Stimulated activated CD4-positive, alpha-beta T cell treated with anti-CD3 and anti-CD28 coated beads, Interleukin-1b, Interleukin-23, amount 100 ng/mL, for 1 hour (primary cell): ENCODE results near the gene MGAT3.
"Not testable (repeated sequence)": the region's sequence is repeated elsewhere in the genome, so short reads cannot be mapped to it uniquely, and the experiment has no call there.

ENCODE experiments used
- DNase-seq, 2 donors: peaks; one replicate each; pipeline ENCODE4 v3.0.0-alpha.2; 2020; ENCODE audit warnings: low read depth in 2 of 2

Gene MGAT3

DNA sequence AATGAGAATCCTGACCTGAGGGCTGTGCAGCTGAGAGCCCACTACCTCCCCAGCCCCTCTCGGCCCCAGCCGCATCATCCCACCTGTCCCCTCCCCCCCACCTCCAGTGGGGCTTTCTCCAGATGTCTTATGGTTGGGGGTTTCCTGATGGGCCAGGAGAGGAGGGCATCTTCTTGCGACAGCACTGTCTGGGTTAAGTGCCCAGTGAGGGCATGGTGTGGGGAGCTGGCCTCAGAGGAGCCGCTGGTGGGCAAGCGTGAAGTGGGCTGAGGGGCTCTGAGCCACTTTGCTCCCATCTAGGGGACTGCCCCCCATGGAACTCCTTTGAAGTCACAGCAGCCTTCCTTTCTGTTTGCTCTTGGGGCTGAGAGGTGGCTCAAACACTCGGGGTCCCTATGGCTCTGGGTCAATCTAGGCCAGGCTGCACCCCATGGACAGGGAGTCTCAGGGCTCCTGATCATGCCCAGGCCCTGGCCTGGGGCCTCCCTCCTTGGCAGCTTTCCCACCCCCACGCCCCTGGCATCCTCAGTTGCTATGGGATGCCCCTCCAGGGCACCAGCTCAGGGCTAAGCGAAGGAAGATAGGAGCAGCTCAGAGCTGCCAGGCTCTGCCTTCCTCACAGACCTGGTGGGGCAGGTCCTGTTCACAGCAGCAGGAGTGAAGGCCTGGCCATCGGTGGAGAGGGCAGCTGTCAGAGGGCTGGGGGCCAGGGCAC lies 34.3 kb downstream of the MGAT3 start:
- no peak for DNase-seq

DNA sequence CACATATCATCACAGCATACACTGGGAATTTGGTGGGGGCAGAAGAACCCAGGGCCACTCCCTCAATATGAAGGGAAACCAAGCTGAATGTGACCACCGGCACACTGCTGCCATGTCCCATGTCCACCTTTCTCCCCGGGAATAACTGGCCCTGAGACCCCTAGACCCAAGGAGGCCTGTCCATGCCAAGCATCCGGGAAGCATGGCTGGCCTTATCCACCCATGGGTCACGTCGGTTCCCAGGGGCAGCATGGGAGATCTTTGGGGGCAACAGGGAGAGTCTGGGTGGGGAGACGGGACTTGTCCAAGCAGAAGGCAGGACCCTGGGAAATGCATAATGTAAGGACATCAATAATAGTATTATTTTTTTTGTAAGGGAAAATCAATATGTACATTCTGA lies 34.9 kb downstream of the MGAT3 start:
- no peak for DNase-seq

DNA sequence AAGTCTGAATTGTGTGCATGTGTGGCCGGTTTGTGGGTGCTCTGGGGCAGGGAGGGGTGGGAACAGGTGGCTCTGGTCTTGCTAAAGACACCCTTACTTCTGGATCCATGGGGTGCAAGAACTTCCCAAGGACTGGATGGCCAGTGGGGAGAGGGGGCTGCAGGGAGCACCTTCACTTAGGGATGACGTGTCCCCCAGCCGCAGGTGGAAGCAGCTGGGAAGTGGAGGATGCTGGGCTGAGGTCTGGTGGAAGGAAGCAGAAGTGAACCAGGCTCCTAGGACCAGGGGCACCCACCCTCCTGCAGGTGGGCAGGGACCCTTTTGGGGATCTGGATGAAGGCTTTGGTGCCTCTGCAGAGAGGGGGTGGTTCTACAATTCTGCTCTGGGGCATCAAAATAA lies 35.4 kb downstream of the MGAT3 start:
- no peak for DNase-seq

DNA sequence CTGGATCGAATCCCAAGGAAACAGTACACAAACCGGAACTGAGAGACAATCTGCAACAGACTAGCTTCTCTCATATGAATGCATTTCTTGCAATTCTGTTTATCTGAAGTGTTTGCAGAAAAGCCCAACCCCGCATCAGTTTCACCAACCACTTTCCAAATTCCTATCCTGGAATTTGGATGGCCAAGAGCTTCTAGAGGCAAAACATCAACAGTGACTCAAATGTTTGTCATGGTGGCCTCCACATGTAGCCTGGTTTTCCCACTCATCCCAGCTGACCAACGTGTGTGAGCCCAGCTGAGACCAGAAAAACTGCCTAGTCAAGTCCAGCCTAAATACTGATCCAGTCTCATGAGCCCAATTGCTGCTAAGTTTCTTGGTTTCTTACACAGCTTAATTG lies 36.9 kb downstream of the MGAT3 start:
- no peak for DNase-seq

DNA sequence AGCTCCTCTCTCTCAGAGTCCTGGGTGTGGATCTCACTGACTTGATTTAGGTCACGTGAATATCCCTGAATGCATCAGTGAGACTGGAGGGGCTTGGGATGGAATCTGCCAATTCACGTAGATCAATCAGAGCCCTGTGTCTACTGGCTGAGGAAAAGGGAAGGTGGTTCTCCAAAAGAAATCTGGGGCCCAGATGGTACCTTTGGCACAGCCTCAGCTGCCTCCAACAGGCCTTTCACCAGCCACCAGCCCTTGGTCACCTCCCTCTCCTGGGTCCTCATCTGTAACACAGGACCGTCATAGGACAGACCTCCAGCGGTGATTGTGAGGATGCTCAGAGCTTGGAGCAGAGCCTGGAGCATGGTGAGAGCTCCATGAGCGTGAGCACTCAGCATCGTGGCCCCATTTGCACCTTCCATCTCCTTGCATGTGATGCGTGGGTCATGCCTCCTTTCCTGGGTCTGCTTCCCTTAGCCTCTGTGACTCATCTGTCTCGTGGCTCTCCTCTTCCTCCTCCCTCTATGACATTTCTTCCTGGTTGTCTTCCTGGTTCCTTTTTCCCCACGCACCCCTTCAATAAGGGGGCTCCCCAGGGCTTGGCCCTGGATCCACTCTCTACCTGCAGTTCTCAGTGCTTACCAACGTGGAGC lies 37.8 kb downstream of the MGAT3 start:
- no peak for DNase-seq

DNA sequence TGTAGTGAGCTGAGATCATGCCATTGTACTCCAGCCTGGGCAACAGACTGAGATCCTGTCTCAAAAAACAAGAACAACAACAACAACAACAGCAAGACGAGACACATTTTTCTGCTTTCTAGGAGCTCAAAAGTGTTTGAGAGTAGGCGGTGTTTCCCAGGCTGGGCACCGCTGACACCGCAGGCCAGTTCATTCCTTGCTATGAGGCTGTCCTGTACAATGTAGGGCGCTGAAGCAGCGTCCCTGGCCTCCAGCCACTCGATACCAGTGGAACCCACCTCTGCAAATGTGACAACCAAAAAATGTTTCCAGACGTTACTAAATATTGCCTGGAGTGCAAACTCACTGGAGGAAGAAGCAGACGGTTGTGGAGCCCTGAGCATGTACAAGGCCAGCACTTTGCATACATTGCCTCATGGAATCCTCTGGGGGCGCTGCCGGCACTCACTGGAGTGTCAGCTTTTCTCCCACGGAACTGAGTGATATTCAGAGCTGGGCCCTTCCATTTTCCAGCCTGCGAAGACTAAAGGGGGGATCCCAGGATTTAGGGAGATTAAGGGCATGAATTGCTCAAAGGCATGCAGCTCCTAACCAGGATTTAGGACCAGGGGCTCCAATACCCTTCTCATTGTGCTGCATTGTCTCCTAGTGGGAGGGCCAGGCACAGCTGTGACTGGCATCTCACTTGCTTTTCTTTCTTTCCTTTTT lies 39.5 kb downstream of the MGAT3 start:
- DNase-seq: peak; percentile 17 to 29

DNA sequence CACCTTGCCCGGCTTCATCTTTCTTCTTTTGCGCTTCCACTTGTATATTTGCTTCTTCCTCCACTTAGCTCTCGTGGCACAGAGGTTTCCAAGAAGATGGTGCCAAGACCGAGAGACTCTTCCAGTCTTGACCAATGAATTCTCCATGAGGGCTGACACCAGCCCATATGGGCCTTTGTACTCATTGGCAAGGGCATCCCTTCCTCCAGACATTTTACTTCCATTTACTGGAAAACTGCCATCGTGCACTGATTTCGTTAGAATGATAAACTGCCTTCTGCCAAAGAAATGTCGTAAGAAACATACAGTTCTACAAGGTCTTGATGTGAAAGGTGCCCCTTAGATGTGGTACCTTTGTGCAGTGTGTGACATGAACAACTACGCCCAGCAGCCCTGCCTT lies 40.6 kb downstream of the MGAT3 start:
- no peak for DNase-seq

DNA sequence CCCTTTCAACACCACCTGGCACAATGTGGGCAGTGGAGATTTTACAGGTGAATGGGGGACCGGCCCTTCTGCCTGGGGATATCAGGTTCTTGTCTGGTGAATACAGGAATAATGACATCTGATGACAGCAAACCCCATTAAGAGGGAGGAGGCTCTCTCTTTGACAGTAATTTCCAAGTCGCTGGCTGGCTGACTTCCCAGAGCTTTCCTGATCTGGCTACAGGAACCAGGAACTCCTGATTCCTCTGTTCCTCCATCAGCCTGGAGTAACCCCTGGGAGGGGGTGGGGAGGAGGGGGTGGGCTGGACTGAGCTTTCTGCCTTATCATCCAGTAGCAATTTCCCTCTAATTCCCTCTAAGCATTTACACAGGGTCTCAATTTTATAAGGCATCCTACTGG lies 41.6 kb downstream of the MGAT3 start:
- DNase-seq: no peak

DNA sequence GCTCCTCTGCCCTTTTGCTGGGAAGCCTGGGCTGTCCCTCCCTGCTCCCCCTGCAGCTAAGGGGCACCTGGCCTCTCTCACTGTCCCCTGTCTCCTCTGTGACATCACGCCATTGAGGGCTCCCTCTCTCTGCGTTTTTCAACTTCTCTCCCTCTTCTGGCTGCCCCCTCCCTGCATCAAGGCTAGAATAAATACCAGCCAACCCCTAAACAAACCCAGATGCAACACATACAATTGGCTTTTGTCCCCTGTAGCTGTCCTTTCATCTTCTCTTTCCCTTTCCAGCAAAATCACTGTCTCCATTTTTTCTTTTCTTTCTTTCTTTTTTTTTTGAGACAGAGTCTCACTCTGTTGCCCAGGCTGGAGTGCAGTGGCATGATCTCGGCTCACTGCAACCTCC lies 42.0 kb downstream of the MGAT3 start:
- no peak for DNase-seq

DNA sequence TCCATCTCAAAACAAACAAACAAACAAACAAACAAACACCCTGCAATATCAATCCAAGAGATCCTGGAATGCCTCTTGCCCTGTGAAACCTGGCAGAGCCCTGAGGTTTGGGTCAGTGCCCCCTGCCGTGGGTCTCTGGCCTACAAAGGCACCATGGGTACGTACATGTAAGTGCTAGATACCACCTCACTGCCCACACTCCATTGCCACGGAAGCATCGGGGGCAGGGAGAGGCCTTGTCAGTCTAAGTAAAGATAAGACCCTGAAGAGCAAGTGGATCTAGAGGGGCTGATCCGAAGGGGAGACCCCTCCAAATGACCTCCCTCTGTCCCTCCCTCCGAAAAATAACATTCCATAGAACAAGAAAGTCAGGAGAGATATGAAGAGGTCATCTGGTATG lies 43.3 kb downstream of the MGAT3 start:
- DNase-seq: no peak

DNA sequence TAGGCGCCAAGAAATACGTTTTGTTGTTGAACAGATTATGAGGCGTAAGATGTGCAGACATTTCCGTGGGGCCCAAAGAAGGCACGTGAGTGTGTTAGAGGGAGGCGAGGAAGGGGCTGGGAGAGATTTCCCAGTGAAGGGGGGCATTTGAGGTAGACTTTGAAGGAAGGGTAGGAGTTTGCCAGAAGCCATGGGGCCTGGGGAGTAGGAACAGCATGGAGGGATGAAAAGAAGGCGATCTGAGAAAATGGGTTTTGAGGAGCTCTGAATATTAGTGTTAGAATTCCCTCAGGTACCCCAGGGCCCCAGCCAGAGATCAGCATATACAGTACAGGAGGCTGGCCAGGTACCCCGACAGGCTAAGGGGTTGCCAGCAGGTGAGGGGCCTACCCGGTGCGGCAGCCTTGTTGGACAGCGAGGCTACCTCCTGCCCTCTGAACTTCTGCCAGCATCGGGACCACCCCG lies 44.9 kb downstream of the MGAT3 start:
- DNase-seq: no peak

DNA sequence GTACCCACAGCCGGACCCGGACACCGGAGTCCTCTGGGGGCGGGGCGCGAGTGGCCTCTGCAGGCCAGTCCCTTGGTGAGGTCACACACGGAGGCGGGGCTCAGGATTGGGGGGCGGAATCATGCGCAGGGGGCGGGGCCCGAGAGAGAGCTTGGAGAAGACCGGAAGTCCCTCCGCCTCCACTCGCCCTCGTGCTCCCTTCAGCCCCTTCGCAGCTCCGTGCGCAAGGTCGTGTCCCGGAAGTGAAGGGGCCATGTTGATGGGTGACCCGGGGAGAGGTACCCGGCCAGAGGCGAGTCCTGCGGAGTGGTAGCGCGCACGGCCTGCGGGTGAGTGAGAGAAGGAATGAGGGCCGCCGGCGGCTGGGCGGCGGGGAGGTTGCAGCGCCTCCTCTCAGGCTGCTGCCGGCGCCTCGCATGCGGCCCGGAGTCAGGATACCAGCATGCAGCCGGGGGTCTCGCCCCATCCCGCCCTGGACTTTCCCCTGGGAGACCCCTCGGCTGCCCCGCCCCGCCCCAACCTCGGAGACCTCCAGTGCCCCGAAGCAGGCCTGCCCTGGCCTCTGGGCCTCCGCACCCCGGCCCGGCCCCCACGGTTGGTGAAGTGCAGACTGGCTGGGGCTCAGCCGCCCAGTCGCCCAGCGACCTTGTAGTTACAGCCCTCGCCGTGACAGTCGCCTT lies 45.4 kb downstream of the MGAT3 start, which contains the start of gene MIEF1:
MIEF1 (plus strand) TSS at position 182 of the 680 bp plus-strand sequence. CDS start 9,005 bp downstream, outside the sequence.
- DNase-seq: peak; percentile 74 to 88

DNA sequence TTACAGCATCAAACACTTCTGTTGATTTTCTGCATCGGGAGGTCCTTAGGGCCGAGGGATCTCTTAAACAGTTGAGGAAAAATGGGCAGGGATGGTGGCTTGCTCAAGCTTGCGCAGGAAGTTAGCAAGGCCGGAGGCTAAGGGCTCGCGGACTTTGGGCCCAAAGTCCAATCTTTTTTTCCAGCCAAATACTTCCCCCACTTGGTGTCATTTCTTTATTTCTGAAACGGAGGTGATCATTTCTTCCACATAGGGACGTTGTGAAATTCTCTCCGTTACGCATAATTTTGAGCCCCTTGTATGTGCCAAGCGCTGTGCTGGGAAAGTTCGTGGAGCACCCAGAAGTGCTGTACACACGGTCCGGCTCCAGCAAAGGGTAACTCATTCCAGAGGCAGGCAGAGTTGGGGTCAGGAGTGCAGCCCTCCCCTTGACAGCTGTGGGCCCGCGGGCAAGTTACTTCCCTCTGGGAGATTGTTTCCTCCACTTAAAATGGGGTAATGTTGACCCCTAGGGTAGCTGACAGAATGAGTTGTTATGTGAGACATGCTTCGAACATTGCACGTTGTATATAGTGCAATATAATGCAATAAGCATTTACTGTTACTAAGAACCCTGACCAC lies 46.1 kb downstream of the MGAT3 start:
- no peak for DNase-seq

DNA sequence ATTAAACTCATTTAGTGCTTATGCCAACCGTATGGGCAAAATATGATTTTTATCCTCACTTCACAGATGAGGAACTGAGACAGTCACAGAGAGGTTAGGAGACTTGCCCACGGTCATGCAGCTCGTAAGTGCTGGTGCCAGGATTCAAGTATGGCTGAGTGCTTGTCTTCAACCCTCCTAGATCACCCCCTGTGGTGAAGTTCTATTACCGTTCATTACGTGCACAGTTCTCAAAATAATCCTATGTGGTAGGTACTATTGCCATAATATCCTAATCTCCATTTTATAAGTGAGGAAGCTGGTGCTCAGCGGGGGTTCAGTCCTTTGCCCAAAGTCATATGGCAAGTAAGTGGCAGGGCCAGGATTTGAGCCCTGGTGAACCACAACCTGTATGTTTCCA lies 46.8 kb downstream of the MGAT3 start:
- no peak for DNase-seq

DNA sequence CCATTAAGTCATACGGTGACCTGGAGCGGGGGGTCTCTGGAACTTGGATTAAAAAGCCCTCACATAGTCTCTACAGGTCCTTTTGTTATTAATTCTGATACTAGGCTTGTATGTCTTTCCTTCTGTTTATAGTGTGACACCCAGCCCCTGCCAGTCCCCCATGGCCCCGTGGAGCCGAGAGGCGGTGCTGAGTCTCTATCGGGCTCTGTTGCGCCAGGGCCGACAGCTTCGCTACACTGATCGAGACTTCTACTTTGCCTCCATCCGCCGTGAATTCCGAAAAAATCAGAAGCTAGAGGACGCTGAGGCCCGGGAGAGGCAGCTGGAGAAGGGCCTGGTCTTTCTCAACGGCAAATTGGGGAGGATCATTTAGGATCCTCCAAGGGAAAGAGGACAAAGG lies 47.3 kb downstream of the MGAT3 start:
- no peak for DNase-seq

DNA sequence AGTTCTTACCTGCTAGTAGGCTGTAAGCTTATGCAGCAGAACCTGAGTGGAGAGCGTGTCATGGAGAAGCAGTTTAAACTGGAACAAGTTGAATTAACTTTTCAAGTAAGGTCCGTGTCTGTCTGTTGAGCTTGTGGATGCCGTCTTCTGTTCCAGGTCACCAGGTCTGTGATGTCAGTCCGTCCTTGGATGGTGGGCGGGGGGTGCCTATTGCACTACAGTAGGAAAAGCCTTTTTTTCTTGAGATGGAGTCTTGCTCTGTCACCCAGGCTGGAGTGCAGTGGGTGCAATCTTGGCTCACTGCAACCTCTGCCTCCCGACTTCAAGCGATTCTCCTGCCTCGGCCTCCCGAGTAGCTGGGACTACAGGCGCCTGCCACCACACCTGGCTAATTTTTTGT lies 50.2 kb downstream of the MGAT3 start:
- not testable (repeated sequence) for DNase-seq

DNA sequence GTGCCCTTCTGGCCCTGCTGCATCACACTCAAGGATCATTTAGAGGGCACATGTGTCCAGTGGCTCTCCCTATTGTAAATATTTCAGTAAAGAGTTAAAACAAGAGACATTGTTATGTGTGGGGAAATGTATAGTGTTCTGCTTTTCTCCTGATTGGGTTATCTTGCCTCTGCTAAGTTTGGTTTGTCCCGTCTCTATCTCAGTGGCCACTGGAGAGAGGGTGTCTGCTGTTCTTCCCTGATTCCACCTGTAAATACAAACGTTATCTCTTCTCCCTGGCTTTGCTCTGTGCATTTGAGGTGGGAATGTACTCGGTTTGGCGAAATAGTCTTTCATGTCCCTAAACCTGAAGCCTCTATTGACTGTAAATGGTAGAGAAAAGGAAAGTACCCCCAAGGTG lies 51.6 kb downstream of the MGAT3 start:
- DNase-seq: no peak

DNA sequence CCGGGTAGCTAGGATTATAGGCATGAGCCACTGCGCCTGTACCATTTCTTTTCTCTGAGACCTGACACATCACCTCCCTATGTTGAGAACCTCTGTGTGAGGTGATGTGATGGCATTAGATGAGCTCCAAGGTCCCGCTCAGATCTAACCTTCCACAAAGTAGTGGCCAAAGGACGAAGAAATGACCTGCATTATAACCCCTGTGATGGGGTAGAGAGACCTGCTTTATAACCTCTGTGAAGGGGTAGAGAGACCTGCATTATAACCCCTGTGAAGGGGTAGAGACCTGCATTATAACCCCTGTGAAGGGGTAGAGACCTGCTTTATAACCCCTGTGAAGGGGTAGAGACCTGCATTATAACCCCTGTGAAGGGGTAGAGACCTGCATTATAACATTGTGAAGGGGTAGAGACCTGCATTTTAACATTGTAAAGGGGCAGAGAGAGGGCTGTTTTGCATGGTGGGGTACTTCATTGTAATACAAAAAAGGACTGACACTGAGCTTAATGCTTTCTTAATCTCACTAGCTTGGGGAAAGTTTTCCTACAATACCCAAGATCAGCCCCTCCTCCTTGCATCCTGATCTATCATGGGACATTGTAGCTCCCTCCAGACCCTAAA lies 53.8 kb downstream of the MGAT3 start:
- no peak for DNase-seq

DNA sequence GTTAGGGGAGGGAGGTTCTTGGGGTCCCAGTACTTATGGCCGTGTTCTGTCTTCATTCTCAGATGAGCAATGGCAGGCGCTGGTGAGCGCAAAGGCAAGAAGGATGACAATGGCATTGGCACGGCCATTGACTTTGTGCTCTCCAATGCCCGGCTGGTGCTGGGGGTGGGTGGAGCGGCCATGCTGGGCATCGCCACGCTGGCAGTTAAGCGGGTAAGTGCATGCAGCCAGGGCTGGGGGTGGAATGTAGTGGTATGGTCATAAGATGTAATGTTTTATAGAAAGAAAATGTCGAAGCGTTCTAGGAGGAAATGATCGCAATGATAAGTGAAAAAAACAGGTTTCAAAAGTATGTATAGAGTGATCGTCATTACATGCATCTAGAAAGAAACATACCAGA lies 54.4 kb downstream of the MGAT3 start:
- no peak for DNase-seq

DNA sequence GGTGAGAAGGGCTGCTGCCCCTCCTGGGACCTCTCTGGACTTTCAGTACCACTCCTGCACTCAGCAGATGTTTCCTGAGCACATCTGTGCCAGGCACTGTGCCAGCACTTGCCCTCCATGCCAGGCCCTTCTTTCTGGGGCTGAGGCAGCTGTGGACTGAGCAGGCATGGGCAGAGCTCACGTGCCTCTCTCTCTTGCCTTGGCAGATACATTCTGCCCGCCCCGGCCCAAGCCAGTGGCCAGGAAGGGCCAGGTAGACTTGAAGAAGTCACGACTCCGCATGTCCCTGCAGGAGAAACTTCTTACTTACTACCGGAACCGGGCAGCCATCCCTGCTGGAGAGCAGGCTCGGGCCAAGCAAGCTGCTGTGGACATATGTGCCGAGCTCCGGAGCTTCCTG lies 55.2 kb downstream of the MGAT3 start:
- DNase-seq: no peak

DNA sequence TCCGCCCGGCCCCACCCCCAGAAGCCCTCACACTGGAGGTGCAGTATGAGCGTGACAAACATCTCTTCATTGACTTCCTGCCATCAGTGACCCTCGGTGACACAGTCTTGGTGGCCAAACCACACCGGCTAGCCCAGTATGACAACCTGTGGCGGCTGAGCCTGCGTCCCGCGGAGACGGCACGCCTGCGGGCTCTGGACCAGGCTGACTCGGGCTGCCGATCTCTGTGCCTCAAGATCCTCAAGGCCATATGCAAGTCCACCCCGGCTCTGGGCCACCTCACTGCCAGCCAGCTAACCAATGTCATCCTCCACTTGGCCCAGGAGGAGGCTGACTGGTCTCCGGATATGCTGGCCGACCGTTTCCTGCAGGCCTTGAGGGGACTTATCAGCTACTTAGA lies 57.0 kb downstream of the MGAT3 start:
- DNase-seq: no peak
